K562 (cell line): Measurements from ENCODE around the gene MAZ. TPM values are rescaled to one million over a fixed set of nuclear protein-coding genes. Genes with fewer than 3 reads are reported as not detected.

Source experiments
- ATAC-seq: fragments of 200-7000 bp; cut with Tn5 transposase; 3 replicates; pipeline ENCODE4 v1.9.1; 2020; ENCODE audit warnings: moderate library complexity
- BruUV-seq: library from RNA; stranded (reverse); fragments of 400-500 nt; replicated peaks from 2 replicates; lab custom pipeline; 2021; lab: Mats Ljungman, UMichigan
- CTCF ChIA-PET: fragments of 300-600 bp; formaldehyde crosslinking; extraction: SDS; loops from one replicate; lab custom pipeline; 2021; ENCODE audit warnings: low intra/inter-chr PET ratio; lab: Yijun Ruan, JAX
- POLR2A ChIA-PET: fragments of 300-600, 350-650 bp; sonication (Branson Sonifier 250); formaldehyde crosslinking; extraction: SDS; loops from one replicate; lab custom pipeline; 2021; ENCODE audit warnings: antibody characterized with exemption, inconsistent platforms; lab: Yijun Ruan, JAX
- DNase-seq, 4 experiments: peaks; one replicate each; pipeline versions ENCODE4 v3.0.0 to v3.0.0-alpha.2; 2011 to 2018; ENCODE audit warnings: low spot score in 3 of 4, mixed read lengths in 3 of 4; ENCODE audit errors: extremely low read depth in 1 of 4
- FAIRE-seq: peaks from 2 replicates; lab custom pipeline; 2011; peaks lifted over from hg19 to GRCh38; lab: Jason Lieb, UNC
- H2AFZ ChIP-seq: 2 replicates; pipeline ENCODE4 v1.6.0; 2011; ENCODE audit warnings: low read depth, low read length, control low read depth, inconsistent platforms
- H3K27ac ChIP-seq: fragments of 200-600 bp; 3 replicates; pipeline ENCODE4 v1.8.0; 2011; ENCODE audit warnings: low read depth, mild to moderate bottlenecking, control low read depth, inconsistent platforms, low read length, moderate library complexity, mixed read lengths; ENCODE audit errors: extremely low read depth
- H3K27me3 ChIP-seq, 2 experiments: fragments of 300-600 bp in 1 of 2; 2 replicates in 1 of 2; 3 replicates in 1 of 2; pipeline versions ENCODE4 v1.6.0 to v1.8.0; 2011; ENCODE audit warnings: inconsistent platforms in 2 of 2, low read length in 2 of 2, mild to moderate bottlenecking in 1 of 2, mixed read lengths in 1 of 2, moderate library complexity in 1 of 2; ENCODE audit not compliant: control insufficient read depth in 2 of 2, insufficient read depth in 2 of 2
- H3K36me3 ChIP-seq: fragments of 300-600 bp; 3 replicates; pipeline ENCODE4 v1.8.0; 2011; ENCODE audit warnings: mild to moderate bottlenecking, low read length, inconsistent platforms; ENCODE audit not compliant: control insufficient read depth, insufficient read depth
- H3K4me1 ChIP-seq, 2 experiments: fragments of 200-600 bp in 1 of 2; replicated peaks in 1 of 2; 2 replicates in 1 of 2; 3 replicates in 1 of 2; pipeline versions ENCODE4 v1.5.1 to v1.8.0; 2011; ENCODE audit warnings: inconsistent platforms in 2 of 2, low read length in 2 of 2, mild to moderate bottlenecking in 1 of 2, mixed read lengths in 1 of 2, moderate library complexity in 1 of 2; ENCODE audit not compliant: control insufficient read depth in 2 of 2, insufficient read depth in 2 of 2
- H3K4me2 ChIP-seq: 2 replicates; pipeline ENCODE4 v1.6.1; 2011; ENCODE audit warnings: low read length, control low read depth, inconsistent platforms, mixed read lengths; ENCODE audit not compliant: insufficient read depth
- H3K4me3 ChIP-seq: fragments of 200-600 bp; sonication (generic), shearing (Covaris generic); 2 replicates; pipeline ENCODE4 v1.5.1; 2016; ENCODE audit warnings: control low read depth, inconsistent platforms
- H3K79me2 ChIP-seq: fragments of 200-600 bp; 3 replicates; pipeline ENCODE4 v1.8.0; 2011; ENCODE audit warnings: low read length, inconsistent platforms; ENCODE audit not compliant: control insufficient read depth, insufficient read depth
- H3K9ac ChIP-seq, 2 experiments: 2 replicates each; pipeline versions ENCODE4 v1.6.0 to v1.6.1; 2011; ENCODE audit warnings: low read depth in 2 of 2, low read length in 2 of 2, control low read depth in 1 of 2, inconsistent platforms in 1 of 2, mild to moderate bottlenecking in 1 of 2, mixed read lengths in 1 of 2; ENCODE audit not compliant: insufficient read depth in 1 of 2
- H3K9me1 ChIP-seq: one replicate; pipeline ENCODE4 v1.6.0; 2011; ENCODE audit warnings: inconsistent platforms, mild to moderate bottlenecking, low read length, moderate library complexity; ENCODE audit not compliant: control insufficient read depth, insufficient read depth
- H3K9me3 ChIP-seq: replicated peaks from 2 replicates; pipeline ENCODE4 v1.5.1; 2011; ENCODE audit warnings: low read depth, low read length, inconsistent platforms; ENCODE audit not compliant: control insufficient read depth, insufficient read depth
- H4K20me1 ChIP-seq: replicated peaks from 2 replicates; pipeline ENCODE4 v1.6.1; 2011; ENCODE audit warnings: low read length, inconsistent platforms, mixed read lengths; ENCODE audit not compliant: control insufficient read depth, insufficient read depth
- BRF2 ChIP-seq: IDR thresholded peaks from 3 replicates; pipeline ENCODE4 v1.6.1; 2011; ENCODE audit warnings: borderline replicate concordance, mild to moderate bottlenecking; ENCODE audit not compliant: insufficient read length, insufficient read depth
- E2F6 ChIP-seq, 2 experiments: IDR thresholded peaks; 2 replicates each; pipeline ENCODE4 v1.6.1; 2011; ENCODE audit warnings: borderline replicate concordance in 1 of 2, control low read depth in 1 of 2, low read depth in 1 of 2, low read length in 1 of 2, mild to moderate bottlenecking in 1 of 2, mixed read lengths in 1 of 2, moderate library complexity in 1 of 2; ENCODE audit not compliant: insufficient read depth in 1 of 2, insufficient read length in 1 of 2, poor library complexity in 1 of 2, severe bottlenecking in 1 of 2; ENCODE audit errors: extremely low read depth in 1 of 2
- ELF2 ChIP-seq: fragments of 250-450 bp; sonication (Bioruptor Pico); IDR thresholded peaks from 2 replicates; pipeline ENCODE4 v1.5.0; 2021; ENCODE audit warnings: mild to moderate bottlenecking
- PTBP1 ChIP-seq: fragments of 200-400 bp; formaldehyde crosslinking; IDR thresholded peaks from 2 replicates; pipeline ENCODE4 v1.6.1; 2017; ENCODE audit warnings: low read depth, low read length
- TEAD4 ChIP-seq, 2 experiments: sonication (generic) in 1 of 2; formaldehyde crosslinking in 1 of 2; IDR thresholded peaks; 2 replicates each; pipeline versions ENCODE4 v1.6.1 to v1.8.0; 2012 to 2022; ENCODE audit warnings: borderline replicate concordance in 1 of 2, inconsistent platforms in 1 of 2, low read length in 1 of 2, mild to moderate bottlenecking in 1 of 2, missing genetic modification reagents in 1 of 2
- ZBTB5 ChIP-seq: fragments of 450-650 bp; IDR thresholded peaks from 2 replicates; pipeline ENCODE4 v1.6.1; 2017; ENCODE audit warnings: antibody characterized with exemption
- ZNF134 ChIP-seq: fragments of 250-450 bp; sonication (Bioruptor Pico); conservative IDR thresholded peaks from 2 replicates; pipeline ENCODE4 v1.4.0; 2020
- ZSCAN32 ChIP-seq: fragments of 450-650 bp; formaldehyde crosslinking; IDR thresholded peaks from 2 replicates; pipeline ENCODE4 v1.4.0; 2020; ENCODE audit warnings: mild to moderate bottlenecking, moderate library complexity
- WGBS: fragments of 100-300 bp; shearing (Covaris generic); methylation state at CpG from one replicate; pipeline ENCODE4 v1.1.6; 2016; ENCODE audit warnings: low coverage, mixed read lengths; ENCODE audit not compliant: insufficient coverage; ENCODE audit errors: missing lambda C conversion rate; 5-methylcytosine and 5-hydroxymethylcytosine counted together
- in situ Hi-C: fragments of 300-500 bp; cut with MboI; formaldehyde crosslinking; loops from 4 replicates; pipeline ENCODE4 v1.15.0; 2018; ENCODE audit warnings: inconsistent platforms, mixed read lengths
- intact Hi-C: fragments of 100-400 bp; cut with micrococcal nuclease; formaldehyde crosslinking; loops from 2 replicates; pipeline ENCODE4 v1.14.2; 2022
- polyA plus RNA-seq, 8 experiments: library from polyadenylated mRNA; depleted of rRNA in 4 of 8; stranded (reverse) in 5 of 8; unstranded in 3 of 8; fragments of >200 nt; fragmentation: Nextera tagmentation in 2 of 8; fragmentation: Illumina TruSeq in 1 of 8; extraction: Ambion mirVana in 2 of 8; extraction: Trizol in 1 of 8; gene quantifications; 2 replicates each; pipeline versions ENCODE4 v1.2.1 to v1.2.3, GENCODE V29; 2011 to 2014; ENCODE audit warnings: inconsistent platforms in 1 of 8, missing spikeins in 1 of 8
- total RNA-seq, 7 experiments: library from RNA; depleted of rRNA in 6 of 7; stranded (reverse); fragments of >200 nt in 6 of 7; fragmentation: Illumina TruSeq in 2 of 7; extraction: Trizol in 2 of 7; gene quantifications; 2 replicates each; pipeline versions ENCODE4 v1.2.1 to v1.2.3, GENCODE V29; 2011 to 2021; ENCODE audit warnings: low replicate concordance in 1 of 7

Gene MAZ
- total and polyA plus RNA-seq, 9 of the 15 experiments (the other 6 are each of a cell fraction or from before 2014, with no cell fraction given), result 45.4 to 532 (median 250) TPM

- TF ChIP-seq TEAD4 (IDR thresholded peaks at IDR 0.05; ENCODE audit: low read length) (no peak), TEAD4 (CRISPR knock-in tag; IDR thresholded peaks at IDR 0.05; ENCODE audit: borderline replicate concordance) (no peak), ELF2 (CRISPR knock-in tag) (no peak), ZNF134 (CRISPR knock-in tag) (no peak)
Measured at GRCh38 chr16:29839822-29840221, 33.5 kb downstream of the MAZ start (continued).

GRCh38 chr16:29840240-29840639 is 33.9 kb downstream of the MAZ start:
- Histone ChIP-seq H3K4me1 (peaks cover 0 to 27% of the 10 kb centered on the region in 2 experiments; a peak in 2 of 5 replicates), H3K27ac (no peak overlapping the region), H3K9me3 (no peaks in the 10 kb centered on the region), H3K36me3 (no peaks in the 10 kb centered on the region), H4K20me1 (no peaks in the 10 kb centered on the region), H3K9ac (peak overlapping the region in 1 of 2 experiments; percentile 65; a peak in 2 of 4 replicates), H3K27me3 (0 out of 5 replicates have a peak, but pooled peaks cover 0 to 4% of the 10 kb centered on the region in 2 experiments), H3K4me3 (no peak overlapping the region), H3K4me2 (no peak overlapping the region), H3K9me1 (no peaks in the 10 kb centered on the region), H3K79me2 (no peaks in the 10 kb centered on the region), H2AFZ (no peak overlapping the region)
- CTCF ChIA-PET, result no interaction called here
- TF ChIP-seq E2F6 (IDR thresholded peaks at IDR 0.05; ENCODE audit: borderline replicate concordance in 1 of 2, extremely low read depth in 1 of 2, insufficient read depth in 1 of 2, insufficient read length in 1 of 2, low read depth in 1 of 2, low read length in 1 of 2, poor library complexity in 1 of 2, severe bottlenecking in 1 of 2) (no peak), BRF2 (no peak), ZSCAN32 (no peak), PTBP1 (no peak), ZBTB5 (no peak)
- BruUV-seq, result no TSS peak
- in situ Hi-C loops (no loop called here), intact Hi-C loops (no loop called here)
- POLR2A ChIA-PET, result interaction anchor here (2.1 kb wide), 1 partner anchor 10 kb away, joined by 4 read pairs; no protein-coding TSS in a partner anchor
- 45% methylated on average over 7 of the region's 10 CpGs for WGBS
- no peak for DNase-seq
- ATAC-seq, result no peak
- FAIRE-seq, result no peak
